Spleen (tissue), 11 donors: ENCODE data around the gene LEF1. TPM values are rescaled to one million over a fixed set of nuclear protein-coding genes. Genes with fewer than 3 reads are reported as not detected.
A peak's percentile ranks its signal among the peaks of the same experiment; 100 is the strongest.

Experiments
- DNase-seq: peaks from one replicate; pipeline ENCODE4 v3.0.0-alpha.2; 2020
- H3K27ac ChIP-seq, 8 donors: fragments of 200-600 bp; sonication (generic) in 7 of 8; 1 replicate in 4 of 8; 2 replicates in 4 of 8; pipeline versions ENCODE4 v1.5.0 to v1.8.0; 2016 to 2021; ENCODE audit warnings: inconsistent platforms in 4 of 8, mild to moderate bottlenecking in 4 of 8, moderate library complexity in 1 of 8
- H3K27me3 ChIP-seq, 7 donors: fragments of 200-600 bp; sonication (generic) in 6 of 7; replicated peaks in 1 of 7; 1 replicate in 4 of 7; 2 replicates in 3 of 7; pipeline versions ENCODE4 v1.5.0 to v1.8.0; 2016 to 2021; ENCODE audit warnings: inconsistent platforms in 3 of 7, mild to moderate bottlenecking in 1 of 7
- H3K36me3 ChIP-seq, 6 donors: fragments of 200-600 bp; sonication (generic) in 5 of 6; 1 replicate in 4 of 6; 2 replicates in 2 of 6; pipeline versions ENCODE4 v1.5.0 to v1.8.0; 2016 to 2021; ENCODE audit warnings: inconsistent platforms in 2 of 6
- H3K4me1 ChIP-seq, 6 donors: fragments of 200-600 bp; sonication (generic) in 5 of 6; 1 replicate in 3 of 6; 2 replicates in 3 of 6; pipeline versions ENCODE4 v1.5.0 to v1.8.0; 2016 to 2021; ENCODE audit warnings: inconsistent platforms in 3 of 6
- H3K4me3 ChIP-seq, 8 donors: fragments of 200-600 bp; sonication (generic) in 7 of 8; 1 replicate in 4 of 8; 2 replicates in 4 of 8; pipeline versions ENCODE4 v1.5.0 to v1.8.0; 2016 to 2021; ENCODE audit warnings: inconsistent platforms in 4 of 8, mild to moderate bottlenecking in 4 of 8, moderate library complexity in 2 of 8
- H3K9me3 ChIP-seq, 8 donors: fragments of 200-600 bp; sonication (generic) in 7 of 8; 1 replicate in 4 of 8; 2 replicates in 4 of 8; pipeline versions ENCODE4 v1.5.0 to v1.8.0; 2016 to 2021; ENCODE audit warnings: inconsistent platforms in 4 of 8
- CTCF ChIP-seq, 11 experiments: fragments of 200-600 bp in 7 of 11; fragments of 450-650 bp in 4 of 11; sonication (generic) in 4 of 11; IDR thresholded peaks in 8 of 11; conservative IDR thresholded peaks in 3 of 11; 1 replicate in 7 of 11; 2 replicates in 4 of 11; pipeline versions ENCODE4 v1.4.0 to v1.8.0; 2016 to 2021; ENCODE audit warnings: antibody characterized with exemption in 11 of 11, inconsistent platforms in 4 of 11, mild to moderate bottlenecking in 1 of 11
- POLR2A ChIP-seq, 3 donors: fragments of 450-650 bp; IDR thresholded peaks; one replicate each; pipeline ENCODE4 v1.5.1; 2017; ENCODE audit warnings: antibody characterized with exemption in 3 of 3, mild to moderate bottlenecking in 1 of 3
- POLR2AphosphoS5 ChIP-seq, 3 donors: sonication (generic); formaldehyde crosslinking; IDR thresholded peaks; one replicate each; pipeline ENCODE4 v1.5.1; 2017; ENCODE audit warnings: antibody characterized with exemption in 3 of 3
- WGBS, 5 donors: extraction: QIAGEN DNeasy Blood & Tissue Kit in 3 of 5; methylation state at CpG; one replicate each; pipeline versions ENCODE4 v1.1.5 to v1.1.7; 2013 to 2018; 5-methylcytosine and 5-hydroxymethylcytosine counted together
- intact Hi-C: fragments of 100-400 bp; cut with DNase I; formaldehyde crosslinking; loops from one replicate; pipeline ENCODE4 v1.15.0; 2023; ENCODE audit warnings: low total_unique reads
- polyA plus RNA-seq, 3 donors: library from polyadenylated mRNA; stranded (reverse); fragments of 200-250 nt; gene quantifications; one replicate each; pipeline ENCODE4 v1.2.1, GENCODE V29; 2013
- total RNA-seq, 7 donors: library from RNA; depleted of rRNA in 3 of 7; stranded (reverse); fragments of >200 nt in 3 of 7; fragmentation: NEBNext Ultra II Directional in 4 of 7; extraction: Animal tissue kit (Norgen Biotek cat#: 25700) in 4 of 7; gene quantifications; one replicate each; pipeline versions ENCODE4 v1.1.0 to v1.2.1, GENCODE V29; 2016 to 2021
- donor health status: healthy with polysubstance abuse.
- donor health status: DM: no; HTN: no; CAD: no; lungs with moderate emphysema.
- donor health status: DM: no; HTN: no; CAD: no.
- donor health status: Bipolar disorder and iron deficiency.
- donor health status: healthy.
- donor health status: DM: no; HTN: no; CAD: no.
- donor health status: DM: yes; HTN: yes; CAD: no.

Gene LEF1
- total and polyA plus RNA-seq, 10 donors: 7.8 to 55.4 (median 33.9) TPM

GRCh38 chr4:108024878-108025165 lies 143.9 kb downstream of the LEF1 start:
- H3K9me3 ChIP-seq: no peaks in the 10 kb centered on the region
- peaks cover 0 to 5% (median 0%) of the 10 kb centered on the region in 6 donors for H3K4me1 ChIP-seq
- H3K27me3 ChIP-seq: no peaks in the 10 kb centered on the region
- no peak overlapping the region for H3K4me3 ChIP-seq
- peaks cover 0 to 99% (median 58%) of the 10 kb centered on the region in 6 donors for H3K36me3 ChIP-seq
- DNase-seq: no peak
- intact Hi-C loops: loop anchor here (5.0 kb wide), 1 partner anchor 547 kb away; no protein-coding TSS in a partner anchor
- TF ChIP-seq CTCF (IDR thresholded peaks at IDR 0.05 in 8 of 11, conservative IDR thresholded peaks at IDR 0.05 in 3 of 11) (no peak), POLR2AphosphoS5 (IDR thresholded peaks at IDR 0.05) (no peak), POLR2A (IDR thresholded peaks at IDR 0.05) (no peak)
- H3K27ac ChIP-seq: no peak overlapping the region

GRCh38 chr4:108024085-108024877 lies 144.5 kb downstream of the LEF1 start:
- peaks cover 0 to 99% (median 62%) of the 10 kb centered on the region in 6 donors for H3K36me3 ChIP-seq
- no peak for DNase-seq
- TF ChIP-seq POLR2AphosphoS5 (IDR thresholded peaks at IDR 0.05): no peak
- TF ChIP-seq CTCF (IDR thresholded peaks at IDR 0.05 in 8 of 11, conservative IDR thresholded peaks at IDR 0.05 in 3 of 11): no peak
- TF ChIP-seq POLR2A (IDR thresholded peaks at IDR 0.05): no peak
- H3K4me3 ChIP-seq: no peak overlapping the region
- no peaks in the 10 kb centered on the region for H3K27me3 ChIP-seq
- WGBS, 5 donors: 81 to 83% (median 83%) methylated on average over 5 of the region's 5 CpGs
- intact Hi-C loops: loop anchor here (5.0 kb wide), 1 partner anchor 548 kb away; no protein-coding TSS in a partner anchor
- no peaks in the 10 kb centered on the region for H3K9me3 ChIP-seq
- no peak overlapping the region for H3K27ac ChIP-seq
- H3K4me1 ChIP-seq: no peaks in the 10 kb centered on the region

- intact Hi-C loops: no loop called here
- no peak for DNase-seq
- no peak overlapping the region for H3K27ac ChIP-seq
- H3K27me3 ChIP-seq: no peaks in the 10 kb centered on the region
- no peak overlapping the region for H3K4me3 ChIP-seq
- TF ChIP-seq CTCF (IDR thresholded peaks at IDR 0.05 in 8 of 11, conservative IDR thresholded peaks at IDR 0.05 in 3 of 11) (peak in 2 of 11 experiments; percentile 4 to 5), POLR2A (IDR thresholded peaks at IDR 0.05) (no peak)
- no peaks in the 10 kb centered on the region for H3K9me3 ChIP-seq
- peaks cover 0 to 11% (median 4%) of the 10 kb centered on the region in 6 donors for H3K4me1 ChIP-seq
- peaks cover 0 to 92% (median 51%) of the 10 kb centered on the region in 6 donors for H3K36me3 ChIP-seq
- 48 to 58% (median 48%) methylated on average over 2 of the region's 2 CpGs for WGBS, 5 donors
Measured at GRCh38 chr4:108018884-108019187, 149.9 kb downstream of the LEF1 start.

GRCh38 chr4:108018040-108018883 lies 150.5 kb downstream of the LEF1 start:
- intact Hi-C loops: no loop called here

More at GRCh38 chr4:108018040-108018883, 150.5 kb downstream of the LEF1 start:
- peak; percentile 86 for DNase-seq
- H3K27ac ChIP-seq: no peak overlapping the region
- no peak overlapping the region for H3K4me3 ChIP-seq
- TF ChIP-seq CTCF (IDR thresholded peaks at IDR 0.05 in 8 of 11, conservative IDR thresholded peaks at IDR 0.05 in 3 of 11) (peak; percentile 65 to 87 (median 78)), POLR2AphosphoS5 (IDR thresholded peaks at IDR 0.05) (no peak)
- peaks cover 0 to 11% (median 4%) of the 10 kb centered on the region in 6 donors for H3K4me1 ChIP-seq
- no peaks in the 10 kb centered on the region for H3K9me3 ChIP-seq
- no peaks in the 10 kb centered on the region for H3K27me3 ChIP-seq
- 37 to 45% (median 41%) methylated on average over 8 of the region's 8 CpGs for WGBS, 5 donors
- peaks cover 0 to 91% (median 49%) of the 10 kb centered on the region in 6 donors for H3K36me3 ChIP-seq
